ENCODE data around the gene ASCC3. TPM values are rescaled to one million over a fixed set of nuclear protein-coding genes. Genes with fewer than 3 reads are reported as not detected.
"Not testable (repeated sequence)": the region's sequence is repeated elsewhere in the genome, so short reads cannot be mapped to it uniquely, and the experiment has no call there.

ASCC3 gene
- total RNA-seq, 1 experiment from 2014 or later: 48.2 TPM

DNA sequence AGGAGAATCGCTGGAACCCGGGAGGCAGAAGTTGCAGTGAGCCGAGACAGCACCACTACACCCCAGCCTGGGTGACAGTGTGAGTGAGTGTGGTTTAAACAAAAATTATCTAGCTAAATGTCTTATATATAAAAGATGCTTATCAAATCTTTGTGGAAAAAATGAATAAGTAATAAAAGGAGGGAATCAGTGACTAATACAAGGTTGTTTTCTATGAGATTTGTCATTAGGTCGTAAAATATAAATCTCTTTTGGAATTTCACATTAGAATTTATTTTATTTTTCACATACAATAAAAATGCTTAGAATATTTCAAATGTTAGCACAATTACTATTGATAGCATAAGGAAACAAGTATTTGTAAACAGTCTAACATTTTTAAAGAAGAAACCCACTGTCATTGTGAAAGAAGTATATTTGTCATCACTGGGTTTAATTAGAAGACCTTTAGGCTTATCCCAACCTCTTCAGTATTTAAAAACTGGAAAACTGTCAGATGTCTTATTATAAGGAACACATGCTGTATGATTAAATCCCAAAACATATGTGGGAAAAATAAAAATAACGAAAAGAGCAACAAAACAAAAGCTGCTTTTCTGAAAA lies 47.1 kb downstream of the ASCC3 start:
- POLR2A ChIA-PET: no interaction called here
- CTCF ChIA-PET: no interaction called here
- H3K9me3 Mint-ChIP-seq (ENCODE audit: unreplicated experiment): peaks cover 7% of the 10 kb centered on the region

DNA sequence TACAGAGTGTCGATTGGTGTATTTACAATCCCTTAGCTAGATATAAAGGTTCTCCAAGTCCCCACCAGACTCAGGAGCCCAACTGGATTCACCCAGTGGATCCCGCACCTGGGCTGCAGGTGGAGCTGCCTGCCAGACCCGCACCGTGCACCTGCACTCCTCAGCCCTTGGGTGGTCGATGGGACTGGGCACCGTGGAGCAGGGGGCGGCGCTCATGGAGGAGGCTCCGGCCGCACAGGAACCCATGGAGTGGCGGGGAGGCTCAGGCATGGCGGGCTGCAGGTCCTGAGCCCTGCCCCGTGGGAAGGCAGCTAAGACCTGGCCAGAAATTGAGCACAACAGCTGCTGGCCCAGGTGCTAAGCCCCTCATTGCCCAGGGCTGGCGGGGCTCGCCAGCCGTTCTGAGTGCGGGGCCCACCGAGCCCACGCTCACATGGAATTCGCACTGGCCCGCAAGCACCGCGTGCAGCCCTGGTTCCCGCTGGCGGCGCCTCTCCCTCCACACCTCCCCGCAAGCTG lies 52.0 kb downstream of the ASCC3 start:
- H3K27me3 ChIP-seq (replicated peaks; ENCODE audit: control insufficient read depth, insufficient read depth, low read length); H3K27me3 Mint-ChIP-seq (ENCODE audit: insufficient read depth, unreplicated experiment); BruUV-seq (replicated peaks); H3K9me3 ChIP-seq; H3K4me3 ChIP-seq (ENCODE audit: low read depth, low read length); CTCF ChIA-PET; H3K4me1 ChIP-seq; H3K36me3 ChIP-seq (ENCODE audit: control insufficient read depth, insufficient read depth, low read length); POLR2A ChIA-PET; H3K36me3 Mint-ChIP-seq (ENCODE audit: insufficient read depth, unreplicated experiment); H3K9me3 Mint-ChIP-seq (ENCODE audit: unreplicated experiment); H3K4me1 Mint-ChIP-seq (ENCODE audit: low read depth, unreplicated experiment); H3K4me3 Mint-ChIP-seq (ENCODE audit: unreplicated experiment); DNase-seq; H3K27ac Mint-ChIP-seq (ENCODE audit: unreplicated experiment); intact Hi-C loops (cut with micrococcal nuclease; ENCODE audit: unreplicated experiment): not testable (repeated sequence)

More for the DNA sequence above, 47.1 kb downstream of the ASCC3 start:
- intact Hi-C loops (cut with micrococcal nuclease; ENCODE audit: unreplicated experiment): no loop called here
- Mint-ChIP-seq H3K36me3 (ENCODE audit: insufficient read depth, unreplicated experiment) (no peaks in the 10 kb centered on the region), H3K27me3 (ENCODE audit: insufficient read depth, unreplicated experiment) (no peaks in the 10 kb centered on the region), H3K4me3 (ENCODE audit: unreplicated experiment) (no peak overlapping the region), H3K27ac (ENCODE audit: unreplicated experiment) (no peak overlapping the region), H3K4me1 (ENCODE audit: low read depth, unreplicated experiment) (peaks cover 5% of the 10 kb centered on the region)
- Histone ChIP-seq H3K27me3 (replicated peaks; ENCODE audit: control insufficient read depth, insufficient read depth, low read length) (no peaks in the 10 kb centered on the region), H3K36me3 (ENCODE audit: control insufficient read depth, insufficient read depth, low read length) (no peaks in the 10 kb centered on the region), H3K4me3 (ENCODE audit: low read depth, low read length) (no peak overlapping the region), H3K9me3 (no peaks in the 10 kb centered on the region), H3K4me1 (no peaks in the 10 kb centered on the region)
- TF ChIP-seq, protein P1, sequence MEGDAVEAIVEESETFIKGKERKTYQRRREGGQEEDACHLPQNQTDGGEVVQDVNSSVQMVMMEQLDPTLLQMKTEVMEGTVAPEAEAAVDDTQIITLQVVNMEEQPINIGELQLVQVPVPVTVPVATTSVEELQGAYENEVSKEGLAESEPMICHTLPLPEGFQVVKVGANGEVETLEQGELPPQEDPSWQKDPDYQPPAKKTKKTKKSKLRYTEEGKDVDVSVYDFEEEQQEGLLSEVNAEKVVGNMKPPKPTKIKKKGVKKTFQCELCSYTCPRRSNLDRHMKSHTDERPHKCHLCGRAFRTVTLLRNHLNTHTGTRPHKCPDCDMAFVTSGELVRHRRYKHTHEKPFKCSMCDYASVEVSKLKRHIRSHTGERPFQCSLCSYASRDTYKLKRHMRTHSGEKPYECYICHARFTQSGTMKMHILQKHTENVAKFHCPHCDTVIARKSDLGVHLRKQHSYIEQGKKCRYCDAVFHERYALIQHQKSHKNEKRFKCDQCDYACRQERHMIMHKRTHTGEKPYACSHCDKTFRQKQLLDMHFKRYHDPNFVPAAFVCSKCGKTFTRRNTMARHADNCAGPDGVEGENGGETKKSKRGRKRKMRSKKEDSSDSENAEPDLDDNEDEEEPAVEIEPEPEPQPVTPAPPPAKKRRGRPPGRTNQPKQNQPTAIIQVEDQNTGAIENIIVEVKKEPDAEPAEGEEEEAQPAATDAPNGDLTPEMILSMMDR (IDR thresholded peaks at IDR 0.05; ENCODE audit: insufficient read depth in 1 of 2, low read depth in 1 of 2, low read length in 1 of 2, severe bottlenecking in 1 of 2, unreplicated experiment in 1 of 2): no peak
- DNase-seq: no peak
- BruUV-seq (replicated peaks): no TSS peak

DNA sequence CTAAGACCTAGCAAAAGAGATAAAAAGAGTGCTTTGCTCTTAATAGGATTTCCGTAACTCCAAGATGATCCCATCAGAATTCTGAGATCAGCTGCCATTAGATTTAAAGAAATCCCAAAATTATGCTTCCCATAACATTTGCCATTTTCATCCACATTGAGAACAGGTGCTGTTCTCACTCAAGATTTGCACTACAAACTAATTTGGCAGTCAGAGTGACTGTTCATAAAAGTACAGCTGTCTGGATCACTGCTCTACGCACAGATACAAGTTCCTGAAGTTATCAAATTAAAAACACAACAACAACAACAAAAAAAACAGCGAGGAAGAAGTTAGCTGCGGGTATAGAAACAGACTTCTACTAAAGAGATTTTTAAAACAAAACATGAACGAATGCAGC lies 58.1 kb downstream of the ASCC3 start:
- H3K4me1 ChIP-seq: no peaks in the 10 kb centered on the region
- Mint-ChIP-seq H3K9me3 (ENCODE audit: unreplicated experiment) (no peaks in the 10 kb centered on the region), H3K27me3 (ENCODE audit: insufficient read depth, unreplicated experiment) (no peaks in the 10 kb centered on the region), H3K4me1 (ENCODE audit: low read depth, unreplicated experiment) (no peaks in the 10 kb centered on the region), H3K36me3 (ENCODE audit: insufficient read depth, unreplicated experiment) (no peaks in the 10 kb centered on the region), H3K27ac (ENCODE audit: unreplicated experiment) (no peak overlapping the region), H3K4me3 (ENCODE audit: unreplicated experiment) (no peak overlapping the region)
- DNase-seq: no peak
- ChIA-PET POLR2A (no interaction called here), CTCF (no interaction called here)
- TF ChIP-seq, protein P1 (IDR thresholded peaks at IDR 0.05; ENCODE audit: insufficient read depth in 1 of 2, low read depth in 1 of 2, low read length in 1 of 2, severe bottlenecking in 1 of 2, unreplicated experiment in 1 of 2): no peak
- intact Hi-C loops (cut with micrococcal nuclease; ENCODE audit: unreplicated experiment): no loop called here
- H3K9me3 ChIP-seq: no peaks in the 10 kb centered on the region
- no TSS peak for BruUV-seq (replicated peaks)
- no peaks in the 10 kb centered on the region for H3K27me3 ChIP-seq (replicated peaks; ENCODE audit: control insufficient read depth, insufficient read depth, low read length)
- no peaks in the 10 kb centered on the region for H3K36me3 ChIP-seq (ENCODE audit: control insufficient read depth, insufficient read depth, low read length)
- H3K4me3 ChIP-seq (ENCODE audit: low read depth, low read length): no peak overlapping the region

Data from Caco-2 (cell line).